ENCODE data around the gene CAPN10. TPM values are rescaled to one million over a fixed set of nuclear protein-coding genes. Genes with fewer than 3 reads are reported as not detected.

CAPN10 gene
- total RNA-seq, 1 experiment from 2014 or later = 61.3 TPM

DNA sequence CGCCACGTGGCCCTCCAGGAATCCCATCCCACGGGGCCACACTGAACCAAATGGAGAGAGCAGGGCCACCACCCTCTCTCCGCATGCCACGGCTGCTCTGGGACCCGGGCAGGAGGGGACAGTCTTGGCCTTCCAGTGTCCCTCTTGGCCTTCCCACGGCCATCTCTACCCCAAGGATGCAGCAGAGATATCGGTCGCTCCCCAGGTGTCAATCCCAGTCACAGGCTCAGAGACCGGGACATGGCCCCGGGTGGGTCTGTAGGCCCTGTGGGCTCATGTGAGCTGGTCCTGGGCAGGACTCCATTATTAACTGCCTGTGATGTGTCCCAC, 15.3 kb downstream of the CAPN10 start:
- no peak overlapping the region for H3K27ac Mint-ChIP-seq
- CTCF ChIA-PET = interaction anchor here (1.9 kb wide), 1 partner anchor 22 kb away, joined by 4 read pairs; no protein-coding TSS in a partner anchor
- H3K36me3 Mint-ChIP-seq = no peaks in the 10 kb centered on the region
- no peak overlapping the region for H3K4me3 Mint-ChIP-seq
- no peaks in the 10 kb centered on the region for H3K4me1 Mint-ChIP-seq
- ATAC-seq (no peak), DNase-seq (ENCODE audit: low spot score) (no peak)
- TF ChIP-seq ZBTB21 (CRISPR knock-in tag; IDR thresholded peaks at IDR 0.05; ENCODE audit: borderline replicate concordance) (no peak), ZNF416 (CRISPR knock-in tag; IDR thresholded peaks at IDR 0.05) (no peak), NFATC4 (CRISPR knock-in tag; IDR thresholded peaks at IDR 0.05) (no peak), AR (CRISPR knock-in tag; IDR thresholded peaks at IDR 0.05) (no peak), STAT6 (CRISPR knock-in tag; conservative IDR thresholded peaks at IDR 0.05; ENCODE audit: low read depth) (no peak), EMX1 (CRISPR knock-in tag; IDR thresholded peaks at IDR 0.05) (no peak), ETV6 (CRISPR knock-in tag; IDR thresholded peaks at IDR 0.05) (no peak), RELA (CRISPR knock-in tag; IDR thresholded peaks at IDR 0.05; ENCODE audit: borderline replicate concordance) (no peak), CBFB (CRISPR knock-in tag; IDR thresholded peaks at IDR 0.05; ENCODE audit: low read depth) (no peak), ESRRA (CRISPR knock-in tag; IDR thresholded peaks at IDR 0.05; ENCODE audit: borderline replicate concordance) (no peak)
- TF ChIP-seq, protein P1, sequence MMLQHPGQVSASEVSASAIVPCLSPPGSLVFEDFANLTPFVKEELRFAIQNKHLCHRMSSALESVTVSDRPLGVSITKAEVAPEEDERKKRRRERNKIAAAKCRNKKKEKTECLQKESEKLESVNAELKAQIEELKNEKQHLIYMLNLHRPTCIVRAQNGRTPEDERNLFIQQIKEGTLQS (CRISPR knock-in tag; conservative IDR thresholded peaks at IDR 0.05) = no peak
- TF ChIP-seq, protein P2, sequence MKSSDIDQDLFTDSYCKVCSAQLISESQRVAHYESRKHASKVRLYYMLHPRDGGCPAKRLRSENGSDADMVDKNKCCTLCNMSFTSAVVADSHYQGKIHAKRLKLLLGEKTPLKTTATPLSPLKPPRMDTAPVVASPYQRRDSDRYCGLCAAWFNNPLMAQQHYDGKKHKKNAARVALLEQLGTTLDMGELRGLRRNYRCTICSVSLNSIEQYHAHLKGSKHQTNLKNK (CRISPR knock-in tag; IDR thresholded peaks at IDR 0.05) = no peak
- TF ChIP-seq, protein P3, sequence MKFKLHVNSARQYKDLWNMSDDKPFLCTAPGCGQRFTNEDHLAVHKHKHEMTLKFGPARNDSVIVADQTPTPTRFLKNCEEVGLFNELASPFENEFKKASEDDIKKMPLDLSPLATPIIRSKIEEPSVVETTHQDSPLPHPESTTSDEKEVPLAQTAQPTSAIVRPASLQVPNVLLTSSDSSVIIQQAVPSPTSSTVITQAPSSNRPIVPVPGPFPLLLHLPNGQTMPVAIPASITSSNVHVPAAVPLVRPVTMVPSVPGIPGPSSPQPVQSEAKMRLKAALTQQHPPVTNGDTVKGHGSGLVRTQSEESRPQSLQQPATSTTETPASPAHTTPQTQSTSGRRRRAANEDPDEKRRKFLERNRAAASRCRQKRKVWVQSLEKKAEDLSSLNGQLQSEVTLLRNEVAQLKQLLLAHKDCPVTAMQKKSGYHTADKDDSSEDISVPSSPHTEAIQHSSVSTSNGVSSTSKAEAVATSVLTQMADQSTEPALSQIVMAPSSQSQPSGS (CRISPR knock-in tag; IDR thresholded peaks at IDR 0.05; ENCODE audit: borderline replicate concordance, low read depth) = no peak
- POLR2A ChIA-PET = no interaction called here
- H3K27me3 Mint-ChIP-seq (ENCODE audit: low read depth) = no peaks in the 10 kb centered on the region; the same call in 1 of the 2 replicates
- no peaks in the 10 kb centered on the region for H3K9me3 Mint-ChIP-seq

DNA sequence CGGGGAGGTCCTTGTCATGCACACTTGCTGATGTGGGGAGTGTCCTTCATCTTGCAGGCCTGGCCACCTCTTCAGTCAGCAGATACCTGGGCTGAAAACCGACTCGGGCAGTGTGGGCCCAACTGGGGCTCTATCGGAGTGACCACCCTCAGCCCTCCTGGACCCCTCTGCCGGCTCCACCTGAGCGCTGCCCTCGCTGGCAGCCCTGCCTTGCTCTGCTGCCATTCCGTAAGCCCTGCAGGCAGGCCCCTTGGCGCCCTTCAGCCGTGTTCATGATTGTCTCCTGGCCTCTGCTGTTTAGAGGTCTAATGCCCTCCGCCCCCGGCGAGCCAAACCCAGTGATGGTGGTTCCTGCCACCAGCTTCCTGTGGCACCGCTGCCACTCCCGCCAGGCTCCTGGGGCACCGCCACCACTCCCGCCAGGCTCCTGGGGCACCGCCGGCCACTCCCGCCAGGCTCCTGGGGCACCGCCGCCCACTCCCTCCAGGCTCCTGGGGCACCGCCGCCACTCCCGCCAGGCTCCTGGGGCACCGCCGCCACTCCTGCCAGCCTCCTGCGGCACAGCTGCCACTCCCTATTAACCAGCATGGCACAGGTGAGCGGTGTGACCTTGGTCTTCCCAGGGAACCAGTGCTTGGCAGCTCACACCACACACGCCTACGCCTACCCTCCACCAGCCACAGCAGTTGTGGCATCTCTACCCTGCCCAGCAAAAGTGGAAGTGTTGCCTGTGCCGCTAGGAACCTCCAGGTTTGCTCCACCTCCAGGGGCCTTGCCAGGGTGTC, 15.9 kb downstream of the CAPN10 start:
- no peak overlapping the region for H3K27ac Mint-ChIP-seq
- CTCF ChIA-PET = interaction anchor here (1.3 to 1.9 kb wide), 2 partner anchors 23 to 38 kb away, joined by 3 to 4 read pairs; no protein-coding TSS in a partner anchor
- TF ChIP-seq NR3C1 (CRISPR knock-in tag; conservative IDR thresholded peaks at IDR 0.05; ENCODE audit: low read depth) (no peak), E2F1 (CRISPR knock-in tag; IDR thresholded peaks at IDR 0.05) (no peak), IRF1 (CRISPR knock-in tag; IDR thresholded peaks at IDR 0.05) (no peak), NR2C2 (CRISPR knock-in tag; IDR thresholded peaks at IDR 0.05) (no peak), ZNF671 (CRISPR knock-in tag; IDR thresholded peaks at IDR 0.05) (no peak), FOXJ3 (CRISPR knock-in tag; IDR thresholded peaks at IDR 0.05; ENCODE audit: borderline replicate concordance) (no peak)
- H3K9me3 Mint-ChIP-seq = no peaks in the 10 kb centered on the region
- ATAC-seq (no peak), DNase-seq (ENCODE audit: low spot score) (no peak)
- H3K36me3 Mint-ChIP-seq = no peaks in the 10 kb centered on the region
- H3K27me3 Mint-ChIP-seq (ENCODE audit: low read depth) = no peaks in the 10 kb centered on the region; the same call in 1 of the 2 replicates
- no peaks in the 10 kb centered on the region for H3K4me1 Mint-ChIP-seq
- H3K4me3 Mint-ChIP-seq = no peak overlapping the region
- POLR2A ChIA-PET = no interaction called here
